OCI-LY7 (cell line): ENCODE results near the gene FKBP14. TPM values are rescaled to one million over a fixed set of nuclear protein-coding genes. Genes with fewer than 3 reads are reported as not detected.

Experiments
- BruUV-seq: library from RNA; stranded (reverse); fragments of 400-500 nt; replicated peaks from 2 replicates; lab custom pipeline; 2021; lab: Mats Ljungman, UMichigan
- CTCF ChIA-PET: fragments of 300-600 bp; sonication (Branson Sonifier 250); formaldehyde crosslinking; loops from one replicate; lab custom pipeline; 2022; ENCODE audit warnings: antibody characterized with exemption; ENCODE audit not compliant: unreplicated experiment; lab: Charles Lee
- POLR2A ChIA-PET: fragments of 300-600 bp; sonication (Branson Sonifier 250); formaldehyde crosslinking; loops from one replicate; lab custom pipeline; 2022; ENCODE audit warnings: antibody characterized with exemption; lab: Charles Lee
- DNase-seq: peaks from one replicate; pipeline ENCODE4 v3.0.0-alpha.2; 2015; ENCODE audit warnings: low spot score
- H2AFZ ChIP-seq: fragments of 200-600 bp; sonication (generic), shearing (Covaris generic); 2 replicates; pipeline ENCODE4 v1.6.1; 2014; ENCODE audit warnings: mild to moderate bottlenecking, antibody characterized with exemption, low read length, moderate library complexity
- H3K27ac ChIP-seq: fragments of 200-600 bp; sonication (generic); 2 replicates; pipeline ENCODE4 v1.5.1; 2014; ENCODE audit warnings: mixed run types, low read depth, mild to moderate bottlenecking, moderate library complexity, low read length, inconsistent platforms; ENCODE audit not compliant: poor library complexity, severe bottlenecking
- H3K36me3 ChIP-seq: fragments of 200-600 bp; sonication (generic); 2 replicates; pipeline ENCODE4 v1.6.1; 2014; ENCODE audit warnings: mild to moderate bottlenecking, antibody characterized with exemption, low read length, moderate library complexity, mixed read lengths; ENCODE audit not compliant: insufficient read depth
- H3K4me1 ChIP-seq: fragments of 200-600 bp; sonication (generic); 2 replicates; pipeline ENCODE4 v1.5.1; 2014; ENCODE audit warnings: mild to moderate bottlenecking, low read length; ENCODE audit not compliant: insufficient read depth, poor library complexity, severe bottlenecking
- H3K4me2 ChIP-seq: fragments of 200-600 bp; sonication (generic); 2 replicates; pipeline ENCODE4 v1.6.1; 2014; ENCODE audit warnings: mild to moderate bottlenecking, low read length
- H3K4me3 ChIP-seq: fragments of 200-600 bp; sonication (generic); 2 replicates; pipeline ENCODE4 v1.5.1; 2014; ENCODE audit warnings: mild to moderate bottlenecking, low read depth, low read length; ENCODE audit not compliant: poor library complexity, severe bottlenecking
- H3K79me2 ChIP-seq: fragments of 200-600 bp; sonication (generic); 2 replicates; pipeline ENCODE4 v1.6.1; 2016; ENCODE audit warnings: low read depth, mild to moderate bottlenecking, low read length, moderate library complexity, mixed read lengths; ENCODE audit not compliant: insufficient read depth
- H3K9me2 ChIP-seq: fragments of 200-600 bp; sonication (generic); 2 replicates; pipeline ENCODE4 v1.6.1; 2016; ENCODE audit warnings: mild to moderate bottlenecking, low read length, mixed read lengths; ENCODE audit not compliant: insufficient read depth
- H3K9me3 ChIP-seq: fragments of 200-600 bp; sonication (generic); 2 replicates; pipeline ENCODE4 v1.6.1; 2014; ENCODE audit warnings: mild to moderate bottlenecking, mixed run types, low read length, mixed read lengths
- H4K20me1 ChIP-seq: fragments of 200-600 bp; sonication (generic); 2 replicates; pipeline ENCODE4 v1.6.1; 2014; ENCODE audit warnings: mild to moderate bottlenecking, antibody characterized with exemption, low read length, moderate library complexity, mixed read lengths; ENCODE audit not compliant: insufficient read depth
- EZH2phosphoT487 ChIP-seq: fragments of 200-600 bp; sonication (generic); IDR thresholded peaks from 2 replicates; pipeline ENCODE4 v1.6.1; 2018; ENCODE audit warnings: low read depth, borderline replicate concordance, mild to moderate bottlenecking, mixed run types, antibody characterized with exemption, low read length, moderate library complexity, mixed read lengths
- intact Hi-C: fragments of 100-400 bp; cut with micrococcal nuclease; formaldehyde crosslinking; loops from one replicate; pipeline ENCODE4 v1.10.0; 2022; ENCODE audit not compliant: unreplicated experiment
- total RNA-seq, 2 experiments: library from RNA; depleted of rRNA in 1 of 2; stranded (reverse); fragments of >200 nt in 1 of 2; shearing (Covaris generic) in 1 of 2; gene quantifications; 2 replicates each; pipeline ENCODE4 v1.2.3, GENCODE V29; 2014 to 2022
- TF ChIP-seq, protein P1 (sequence below): fragments of 200-600 bp; sonication (generic); conservative IDR thresholded peaks from 2 replicates; pipeline ENCODE4 v1.5.1; 2014; ENCODE audit warnings: mild to moderate bottlenecking, antibody characterized with exemption, low read length, moderate library complexity, mixed read lengths

FKBP14 gene
- total RNA-seq, 2 experiments from 2014 or later: 5.3 to 15.9 TPM

DNA sequence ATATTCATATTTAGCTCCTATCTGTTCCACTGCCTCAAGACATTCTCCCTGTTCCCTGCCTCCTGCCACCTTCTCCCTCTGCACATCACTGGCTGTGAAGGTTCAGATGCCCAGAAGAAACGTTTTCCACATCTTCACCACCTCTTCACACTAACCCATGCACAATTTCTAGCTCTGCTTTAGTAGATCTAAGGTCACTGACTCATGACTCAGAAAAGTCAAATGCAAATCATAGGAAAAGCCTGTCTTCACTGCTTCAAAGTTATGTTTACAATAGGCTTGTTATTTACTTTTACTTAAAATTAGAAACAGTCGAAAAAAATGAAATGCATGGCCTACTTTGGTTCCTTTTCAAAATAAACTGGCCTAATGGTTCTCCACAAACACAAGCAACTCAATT is 39.4 kb downstream of the FKBP14 start:
- H3K4me3 ChIP-seq: peak overlapping the region; percentile 100
- CTCF ChIA-PET: no interaction called here
- no peak for TF ChIP-seq EZH2phosphoT487
- TF ChIP-seq, protein P1, sequence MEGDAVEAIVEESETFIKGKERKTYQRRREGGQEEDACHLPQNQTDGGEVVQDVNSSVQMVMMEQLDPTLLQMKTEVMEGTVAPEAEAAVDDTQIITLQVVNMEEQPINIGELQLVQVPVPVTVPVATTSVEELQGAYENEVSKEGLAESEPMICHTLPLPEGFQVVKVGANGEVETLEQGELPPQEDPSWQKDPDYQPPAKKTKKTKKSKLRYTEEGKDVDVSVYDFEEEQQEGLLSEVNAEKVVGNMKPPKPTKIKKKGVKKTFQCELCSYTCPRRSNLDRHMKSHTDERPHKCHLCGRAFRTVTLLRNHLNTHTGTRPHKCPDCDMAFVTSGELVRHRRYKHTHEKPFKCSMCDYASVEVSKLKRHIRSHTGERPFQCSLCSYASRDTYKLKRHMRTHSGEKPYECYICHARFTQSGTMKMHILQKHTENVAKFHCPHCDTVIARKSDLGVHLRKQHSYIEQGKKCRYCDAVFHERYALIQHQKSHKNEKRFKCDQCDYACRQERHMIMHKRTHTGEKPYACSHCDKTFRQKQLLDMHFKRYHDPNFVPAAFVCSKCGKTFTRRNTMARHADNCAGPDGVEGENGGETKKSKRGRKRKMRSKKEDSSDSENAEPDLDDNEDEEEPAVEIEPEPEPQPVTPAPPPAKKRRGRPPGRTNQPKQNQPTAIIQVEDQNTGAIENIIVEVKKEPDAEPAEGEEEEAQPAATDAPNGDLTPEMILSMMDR: no peak
- H3K36me3 ChIP-seq: peaks cover 17% of the 10 kb centered on the region
- no TSS peak for BruUV-seq
- H4K20me1 ChIP-seq: 0 out of 2 replicates have a peak, but pooled peaks cover 4% of the 10 kb centered on the region
- H3K9me3 ChIP-seq: no peaks in the 10 kb centered on the region
- H2AFZ ChIP-seq: no peak overlapping the region; the same call in 1 of the 2 replicates
- no peaks in the 10 kb centered on the region for H3K9me2 ChIP-seq
- POLR2A ChIA-PET: interaction anchor here (0.6 to 2.6 kb wide), 6 partner anchors 20 to 338 kb away, joined by 3 to 10 read pairs (median 4); no protein-coding TSS in a partner anchor
- H3K79me2 ChIP-seq: peaks cover 56% of the 10 kb centered on the region
- peak overlapping the region; percentile 77 for H3K27ac ChIP-seq
- peaks cover 34% of the 10 kb centered on the region for H3K4me1 ChIP-seq
- peak; percentile 23 for DNase-seq
- intact Hi-C loops: loop anchor here (5.0 kb wide), 1 partner anchor 125 kb away; no protein-coding TSS in a partner anchor
- H3K4me2 ChIP-seq: peak overlapping the region; percentile 81

DNA sequence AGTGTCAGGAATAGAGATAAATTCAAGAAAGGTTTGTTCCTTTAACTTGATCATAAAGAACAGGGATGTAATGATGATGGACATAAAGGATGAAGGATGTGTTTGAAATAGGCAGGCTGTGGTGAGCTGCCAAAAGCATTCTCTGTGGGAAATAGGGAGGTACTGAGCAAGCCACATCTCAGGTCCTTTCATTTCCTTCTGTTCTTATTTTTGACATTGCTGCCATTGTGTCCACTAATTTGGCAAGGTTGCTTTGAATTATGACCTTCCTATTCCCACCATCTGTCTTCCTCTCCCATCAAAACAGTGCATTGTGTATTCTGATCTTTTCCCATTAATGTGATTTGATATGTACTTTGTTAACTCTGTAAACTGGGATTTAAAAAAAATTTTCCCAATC is 46.4 kb downstream of the FKBP14 start:
- H3K27ac ChIP-seq: no peak overlapping the region
- H3K9me2 ChIP-seq: no peaks in the 10 kb centered on the region
- TF ChIP-seq EZH2phosphoT487: no peak
- BruUV-seq: TSS peak; percentile 7
- no peak overlapping the region for H2AFZ ChIP-seq
- ChIA-PET CTCF (no interaction called here), POLR2A (interaction anchor here (1.0 to 1.1 kb wide), 2 partner anchors 11 to 49 kb away, joined by 4 read pairs; no protein-coding TSS in a partner anchor)
- H3K4me2 ChIP-seq: no peak overlapping the region
- intact Hi-C loops: no loop called here
- H3K4me3 ChIP-seq: no peak overlapping the region
- H3K79me2 ChIP-seq: peaks cover 62% of the 10 kb centered on the region
- no peaks in the 10 kb centered on the region for H3K9me3 ChIP-seq
- H3K4me1 ChIP-seq: no peaks in the 10 kb centered on the region
- H3K36me3 ChIP-seq: peaks cover 27% of the 10 kb centered on the region
- DNase-seq: no peak
- 0 out of 2 replicates have a peak, but pooled peaks cover 3% of the 10 kb centered on the region for H4K20me1 ChIP-seq

DNA sequence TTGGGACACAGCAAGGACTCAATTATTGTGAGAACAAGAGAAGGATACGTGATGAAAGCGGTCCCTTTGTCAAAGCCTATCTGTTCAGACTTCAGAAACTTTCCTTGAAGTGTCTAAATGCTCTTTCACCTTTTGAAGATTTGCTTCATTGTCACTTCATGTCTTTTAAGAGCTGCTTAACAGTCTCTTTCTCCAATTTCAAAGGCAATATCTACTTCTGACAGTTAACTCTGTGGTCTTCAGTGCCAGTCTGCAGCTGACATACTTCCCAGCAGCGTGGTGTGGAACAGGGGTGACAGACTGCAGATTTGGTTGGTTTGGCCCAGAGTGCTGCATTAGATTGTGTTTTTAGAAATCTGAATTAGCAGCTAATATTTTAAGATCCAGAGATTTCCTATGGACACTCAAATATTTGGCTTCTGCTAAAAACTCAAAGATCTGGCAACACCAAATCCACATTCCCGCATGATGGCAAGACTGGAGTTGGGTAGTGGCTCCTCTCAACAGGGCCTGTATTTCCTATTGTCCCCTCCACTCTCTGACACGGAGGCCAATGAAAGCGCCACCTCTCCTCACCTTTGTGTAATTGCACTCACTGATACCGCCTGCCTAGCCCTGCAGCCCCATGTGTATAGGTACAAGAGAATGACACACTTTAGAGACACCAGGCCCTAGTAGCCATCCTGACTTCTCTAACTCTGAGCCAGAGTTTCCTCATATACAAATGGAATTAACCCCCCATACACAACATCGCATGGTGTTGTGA is 48.4 kb downstream of the FKBP14 start:
- Histone ChIP-seq H3K4me3 (no peak overlapping the region), H3K36me3 (peaks cover 21% of the 10 kb centered on the region; the same call in 1 of the 2 replicates), H3K4me2 (no peak overlapping the region), H2AFZ (no peak overlapping the region), H3K9me3 (no peaks in the 10 kb centered on the region), H3K4me1 (no peaks in the 10 kb centered on the region), H3K9me2 (no peaks in the 10 kb centered on the region), H3K79me2 (peaks cover 63% of the 10 kb centered on the region), H3K27ac (no peak overlapping the region), H4K20me1 (0 out of 2 replicates have a peak, but pooled peaks cover 7% of the 10 kb centered on the region)
- intact Hi-C loops: no loop called here
- ChIA-PET CTCF (no interaction called here), POLR2A (interaction anchor here (0.9 to 1.8 kb wide), 3 partner anchors 19 to 96 kb away, joined by 3 to 5 read pairs (median 3); no protein-coding TSS in a partner anchor)
- no peak for TF ChIP-seq EZH2phosphoT487
- TF ChIP-seq, protein P1: peak; percentile 70
- DNase-seq: peak; percentile 24
- BruUV-seq: no TSS peak
